Femur (tissue), 1 donor: ENCODE results near the gene ZSWIM5.
A peak's percentile ranks its signal among the peaks of the same experiment; 100 is the strongest.
"Not testable (repeated sequence)": the region's sequence is repeated elsewhere in the genome, so short reads cannot be mapped to it uniquely, and the experiment has no call there.

Experiments used
- DNase-seq: peaks from one replicate; pipeline ENCODE4 v3.0.0-alpha.2; 2017

The ZSWIM5 gene

DNA sequence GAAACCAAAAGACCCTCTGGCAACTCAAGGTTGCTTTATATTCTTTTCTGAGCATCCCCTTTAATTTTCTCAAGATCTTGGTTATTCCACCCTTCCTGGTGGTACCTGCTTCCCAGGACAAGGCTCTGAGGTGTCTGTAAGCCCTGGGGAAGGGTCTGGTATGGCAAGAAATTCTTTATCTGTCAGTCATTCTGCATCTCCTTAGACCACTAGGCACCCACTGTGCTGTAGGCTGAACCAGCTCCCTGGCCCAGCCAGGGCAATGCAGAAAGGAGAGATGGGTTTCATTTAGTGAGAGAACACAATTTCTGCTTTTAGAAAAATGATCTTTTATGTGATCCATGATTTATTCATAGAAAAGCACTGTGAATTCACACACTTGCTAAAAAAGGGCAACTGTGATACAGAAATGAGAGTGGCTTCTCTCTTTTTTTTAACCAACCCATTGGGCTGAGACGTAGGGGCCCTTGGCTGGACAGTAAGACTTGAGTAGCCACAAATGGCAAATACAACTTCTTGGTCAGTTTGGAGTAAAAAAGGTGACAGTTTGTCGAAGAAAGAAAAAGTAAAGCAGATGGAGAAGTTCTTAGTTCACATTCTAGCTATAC, 190.2 kb downstream of the ZSWIM5 start:
- DNase-seq: no peak

DNA sequence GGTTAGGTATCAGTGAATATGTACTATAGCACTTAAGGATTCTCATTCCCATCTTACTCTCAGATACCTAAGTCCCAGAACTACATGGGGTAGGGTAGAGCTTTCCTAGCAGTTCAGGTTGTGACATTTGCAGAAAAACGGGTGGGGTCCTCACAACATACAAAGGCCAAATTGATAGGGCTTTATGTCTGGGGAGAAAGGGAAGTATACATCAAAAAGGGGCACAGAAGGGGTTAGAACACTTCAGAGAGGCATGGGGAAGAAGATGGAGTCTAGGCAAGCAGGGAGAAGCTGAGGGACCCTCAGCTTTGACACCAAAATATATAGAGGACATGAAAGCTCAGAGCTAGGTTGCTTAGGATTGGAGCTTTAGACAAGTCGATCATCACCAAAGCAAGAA, 190.7 kb downstream of the ZSWIM5 start:
- no peak for DNase-seq

DNA sequence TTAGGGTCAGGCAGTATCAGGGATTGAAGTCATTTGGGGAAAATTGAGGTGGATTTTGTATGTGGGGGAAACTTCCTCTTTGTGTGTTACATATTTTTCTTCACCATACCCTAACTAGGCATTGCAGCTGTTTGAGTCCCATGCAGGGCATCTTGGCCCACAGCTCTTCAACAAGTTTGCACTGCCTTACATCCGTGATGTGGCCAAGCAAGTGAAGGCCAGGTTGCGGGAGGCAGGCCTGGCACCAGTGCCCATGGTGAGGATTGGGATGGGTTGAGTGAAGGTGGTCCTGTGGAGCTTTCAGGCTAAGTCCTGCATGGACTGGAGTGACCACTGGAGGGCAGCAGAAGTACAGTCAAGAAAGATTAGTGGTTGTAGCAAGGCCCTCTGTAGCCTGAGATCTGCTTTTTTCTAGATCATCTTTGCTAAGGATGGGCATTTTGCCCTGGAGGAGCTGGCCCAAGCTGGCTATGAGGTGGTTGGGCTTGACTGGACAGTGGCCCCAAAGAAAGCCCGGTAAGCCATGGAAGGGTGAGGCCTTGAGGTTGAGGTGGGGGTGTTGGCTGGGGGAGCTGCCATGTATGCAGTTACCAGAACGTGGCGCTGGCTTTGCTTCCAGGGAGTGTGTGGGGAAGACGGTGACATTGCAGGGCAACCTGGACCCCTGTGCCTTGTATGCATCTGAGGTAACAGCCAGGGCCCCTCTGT, 191.9 kb downstream of the ZSWIM5 start:
- peak; percentile 87 for DNase-seq

DNA sequence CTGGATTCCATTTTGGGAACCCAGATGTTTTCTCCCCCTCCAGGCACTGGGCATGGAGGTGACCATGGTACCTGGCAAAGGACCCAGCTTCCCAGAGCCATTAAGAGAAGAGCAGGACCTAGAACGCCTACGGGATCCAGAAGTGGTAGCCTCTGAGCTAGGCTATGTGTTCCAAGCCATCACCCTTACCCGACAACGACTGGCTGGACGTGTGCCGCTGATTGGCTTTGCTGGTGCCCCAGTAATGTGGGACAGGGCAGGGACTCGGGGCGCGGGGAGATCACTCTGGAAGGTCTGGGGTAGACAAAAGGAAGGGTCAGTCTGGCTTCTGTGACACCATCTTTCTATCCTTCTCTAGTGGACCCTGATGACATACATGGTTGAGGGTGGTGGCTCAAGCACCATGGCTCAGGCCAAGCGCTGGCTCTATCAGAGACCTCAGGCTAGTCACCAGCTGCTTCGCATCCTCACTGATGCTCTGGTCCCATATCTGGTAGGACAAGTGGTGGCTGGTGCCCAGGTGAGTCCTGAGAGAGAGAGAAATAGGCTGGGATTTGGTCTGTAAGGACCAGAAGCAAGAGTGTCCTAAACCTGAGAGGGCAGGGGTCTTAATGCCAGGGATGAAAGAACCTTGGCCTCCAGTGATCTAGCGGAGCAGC, 192.7 kb downstream of the ZSWIM5 start:
- no peak for DNase-seq

DNA sequence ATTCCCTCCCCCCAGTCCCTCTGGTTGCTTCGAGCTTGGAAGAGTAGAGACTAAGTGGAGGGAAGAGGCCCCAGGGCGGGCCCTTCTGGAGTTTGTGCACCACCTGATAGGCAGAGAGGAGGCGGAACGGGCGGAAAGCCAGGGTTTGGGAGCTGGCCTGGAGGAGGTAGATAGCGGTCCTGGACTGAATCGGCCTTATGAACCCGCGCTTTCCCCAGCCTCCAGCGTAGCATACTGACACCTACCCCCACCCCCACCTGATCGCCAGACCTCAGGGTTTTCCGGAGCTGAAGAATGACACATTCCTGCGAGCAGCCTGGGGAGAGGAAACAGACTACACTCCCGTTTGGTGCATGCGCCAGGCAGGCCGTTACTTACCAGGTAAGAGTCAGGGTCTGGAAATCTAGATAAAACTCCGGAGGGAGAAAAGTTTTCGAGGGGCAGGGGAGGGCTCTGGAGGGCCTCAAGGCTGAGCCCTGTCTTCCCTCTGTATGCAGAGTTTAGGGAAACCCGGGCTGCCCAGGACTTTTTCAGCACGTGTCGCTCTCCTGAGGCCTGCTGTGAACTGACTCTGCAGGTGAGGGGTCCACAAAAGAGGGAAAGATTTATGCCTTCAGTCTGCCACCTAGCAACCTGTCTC, 193.6 kb downstream of the ZSWIM5 start:
- DNase-seq: peak; percentile 83

DNA sequence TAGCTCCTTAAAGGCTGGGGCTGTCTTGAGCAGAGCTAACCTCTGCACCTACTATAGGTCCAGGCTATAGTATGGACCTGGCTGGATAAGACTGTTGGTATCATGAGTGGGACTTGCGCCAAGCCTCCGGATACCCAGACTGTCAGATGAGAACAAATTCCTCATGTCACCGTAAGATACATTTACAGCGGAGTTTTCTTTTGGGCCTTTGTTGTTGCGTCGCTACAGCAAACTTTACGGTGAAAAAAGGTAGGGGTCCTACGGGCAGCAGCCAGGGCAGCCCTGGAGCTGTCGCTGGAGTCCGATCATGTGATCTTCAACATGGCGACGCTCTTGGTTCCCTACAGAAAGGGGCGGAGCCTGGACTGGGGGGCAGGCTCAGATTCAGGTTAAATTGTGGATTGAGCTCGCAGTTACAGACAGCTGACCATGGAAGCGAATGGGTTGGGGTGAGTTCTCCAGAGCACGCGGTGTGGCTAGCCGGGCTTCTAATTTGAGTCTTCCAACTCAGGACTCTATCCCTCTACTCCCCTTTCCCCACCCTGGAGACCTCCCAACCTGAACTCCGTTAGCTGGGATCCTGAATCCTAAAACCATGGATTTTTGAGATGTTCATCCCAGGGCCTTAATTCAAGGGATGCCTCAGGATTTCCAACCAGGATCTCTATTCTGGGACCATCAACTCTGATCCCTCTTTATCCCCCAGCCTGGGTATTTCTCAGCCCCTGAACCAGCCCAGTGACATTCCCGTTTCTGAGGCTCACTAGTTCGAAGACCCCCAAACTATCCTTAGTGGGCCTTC, 194.4 kb downstream of the ZSWIM5 start, which contains the start of gene UROD:
Gene UROD, plus strand, starts transcription at position 418 of the 802 bp plus-strand sequence. Its CDS starts 12 bp downstream, at position 430.
- peak; percentile 96 for DNase-seq

DNA sequence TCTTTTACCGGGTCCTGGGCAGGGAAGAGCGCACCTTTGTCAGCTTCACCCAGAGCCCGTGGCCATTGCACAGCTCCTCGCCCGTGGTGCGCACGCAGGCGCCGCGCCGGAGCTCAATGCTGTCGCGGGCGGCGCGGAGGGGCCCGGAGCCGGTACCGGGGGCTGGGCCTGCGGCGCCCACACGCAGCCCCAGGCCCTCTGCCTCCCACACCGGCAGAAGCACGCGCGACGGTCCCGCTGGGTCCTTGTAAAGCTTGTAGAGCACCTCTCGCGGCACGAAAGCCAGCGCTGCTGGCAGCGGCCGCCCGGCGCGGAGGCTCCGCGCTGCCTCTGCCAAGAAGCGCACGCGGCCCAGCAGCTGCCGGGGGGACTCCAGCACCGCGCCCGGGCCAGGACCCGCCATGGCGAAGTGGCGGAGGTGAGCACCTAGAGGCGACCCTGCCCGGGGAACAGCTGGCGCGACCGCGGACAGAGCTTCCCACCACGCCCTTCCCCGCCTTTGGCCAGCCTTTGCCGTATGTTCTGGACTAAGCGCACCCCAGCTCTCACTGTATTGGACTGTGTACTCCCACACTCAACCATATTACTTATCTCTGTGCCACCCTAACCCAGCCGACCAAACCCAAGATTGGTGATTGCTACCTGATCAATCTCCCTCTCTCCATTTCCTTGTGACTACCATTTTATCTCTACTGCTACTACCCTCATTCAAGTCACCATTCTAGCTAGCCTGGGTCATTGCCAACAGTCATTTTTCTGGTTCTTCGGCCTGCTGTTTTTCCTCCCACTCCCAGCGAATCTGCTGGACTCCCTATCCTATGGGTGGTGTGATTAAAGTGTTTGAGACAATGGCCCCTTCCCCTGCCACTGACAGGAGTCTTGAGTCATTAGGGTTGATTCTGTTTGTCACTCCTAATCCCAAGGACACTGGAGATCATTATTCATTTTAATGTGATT, 195.3 kb downstream of the ZSWIM5 start, which contains the start of gene HECTD3:
Gene HECTD3, minus strand, starts transcription at position 470 of the 957 bp plus-strand sequence. Its CDS starts 67 bp downstream, at position 403.
- peak; percentile 89 for DNase-seq

DNA sequence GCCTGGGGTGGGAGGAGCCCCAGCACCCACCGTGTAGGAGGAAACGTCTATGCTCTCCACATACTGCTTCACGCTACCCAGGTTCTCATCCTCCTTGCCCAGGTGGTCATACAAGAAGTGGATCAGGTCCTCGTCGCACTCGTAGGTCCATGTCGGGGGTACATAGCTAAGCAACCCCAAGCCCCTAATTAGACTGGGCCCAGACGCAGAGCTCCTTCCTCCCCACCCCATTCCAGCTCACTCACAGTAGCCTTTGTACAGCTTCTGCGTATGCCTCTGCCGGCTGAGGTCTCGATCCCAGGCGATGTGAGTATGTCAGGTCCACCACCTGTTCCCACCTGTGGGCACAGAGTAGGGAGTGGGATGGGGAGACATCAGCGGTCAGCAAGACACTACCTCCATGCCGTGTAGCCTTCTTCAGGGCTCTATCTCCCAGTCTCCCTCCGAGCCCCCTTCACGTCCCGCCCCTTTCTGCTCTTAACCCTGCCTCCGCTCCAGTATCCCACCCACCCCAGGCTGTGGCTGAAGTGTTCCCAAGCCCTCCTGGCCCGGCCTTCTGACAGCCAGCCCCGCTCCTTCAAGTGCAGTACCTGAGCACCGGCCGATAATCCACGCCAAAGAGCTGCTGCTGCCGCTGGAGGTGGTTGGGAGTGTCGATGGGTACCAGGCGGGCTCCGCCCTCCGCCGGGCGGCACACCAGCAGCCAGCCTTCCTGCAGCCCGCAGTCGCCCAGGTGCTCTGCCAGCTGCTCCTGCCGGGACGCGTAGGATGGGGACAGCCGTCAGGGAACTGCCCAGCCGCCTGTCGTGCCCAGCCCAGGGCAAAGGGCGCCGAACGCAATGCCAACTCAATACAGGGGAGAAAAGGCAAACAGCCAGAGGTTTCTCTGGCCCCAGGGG, 196.2 kb downstream of the ZSWIM5 start:
- DNase-seq: no peak

DNA sequence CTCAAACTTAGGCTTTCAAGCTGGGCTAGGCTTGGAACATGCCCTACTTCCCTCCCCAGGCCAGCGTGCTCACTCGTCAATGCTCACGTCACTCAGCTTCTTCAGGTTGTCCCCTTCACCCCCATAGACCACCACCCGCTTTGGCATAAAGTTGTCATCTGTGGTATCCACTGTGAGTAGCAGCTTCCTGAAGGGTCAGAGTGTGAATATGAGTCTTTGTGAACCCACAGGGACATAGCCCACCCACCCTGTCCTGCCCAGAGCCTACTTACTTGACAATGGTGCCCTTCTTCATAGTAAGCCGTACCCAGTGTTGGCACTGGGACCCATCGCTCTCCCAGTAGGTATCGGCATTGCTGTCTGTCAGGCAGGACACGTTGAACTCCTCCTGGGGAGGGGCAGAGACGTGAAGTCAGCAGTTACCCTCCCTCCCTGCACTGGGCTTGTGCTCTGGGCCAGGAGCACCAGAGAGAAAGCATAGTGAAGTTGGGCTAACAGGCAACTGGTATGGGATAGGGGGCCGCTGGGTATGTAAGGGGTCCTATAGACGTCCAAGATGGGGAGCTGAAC, 197.0 kb downstream of the ZSWIM5 start:
- DNase-seq: no peak

DNA sequence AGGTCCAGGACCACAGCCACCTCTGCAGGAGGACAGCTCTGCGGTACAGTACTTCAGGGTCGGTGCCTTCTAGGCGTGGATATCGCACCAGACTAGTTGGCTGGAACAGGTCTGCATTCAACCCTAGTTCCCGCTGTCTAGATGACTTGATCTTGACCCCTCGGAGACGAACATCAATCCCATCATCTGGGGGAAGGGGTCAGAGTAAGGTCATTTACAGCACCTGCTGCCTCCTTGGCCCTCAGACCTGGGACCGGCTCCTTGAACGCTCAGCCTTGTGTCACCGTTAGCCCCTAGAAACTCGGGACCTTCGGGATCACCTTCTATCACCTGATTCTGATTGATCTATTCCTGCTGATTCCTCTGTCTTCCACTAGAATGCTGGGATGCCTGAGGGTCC, 197.9 kb downstream of the ZSWIM5 start:
- DNase-seq: no peak

DNA sequence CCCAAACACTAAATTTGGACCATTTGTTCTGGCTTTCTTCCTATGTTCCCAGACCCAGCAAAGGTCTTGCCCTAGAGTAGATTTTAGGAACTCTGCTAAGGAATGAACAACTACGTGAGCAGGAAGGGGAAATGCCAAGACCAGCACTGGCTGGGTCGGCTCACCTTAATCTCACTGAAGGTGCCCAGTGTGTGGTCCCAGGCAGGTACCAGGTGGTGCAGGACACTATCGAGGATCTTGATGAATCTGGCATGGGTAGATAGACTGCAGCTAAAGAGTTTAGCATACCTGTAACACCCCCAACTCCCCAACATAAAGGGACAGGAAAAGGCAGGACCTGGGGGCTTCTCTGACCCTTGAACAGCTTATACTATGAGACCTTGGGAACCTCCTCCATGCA, 198.3 kb downstream of the ZSWIM5 start:
- no peak for DNase-seq

DNA sequence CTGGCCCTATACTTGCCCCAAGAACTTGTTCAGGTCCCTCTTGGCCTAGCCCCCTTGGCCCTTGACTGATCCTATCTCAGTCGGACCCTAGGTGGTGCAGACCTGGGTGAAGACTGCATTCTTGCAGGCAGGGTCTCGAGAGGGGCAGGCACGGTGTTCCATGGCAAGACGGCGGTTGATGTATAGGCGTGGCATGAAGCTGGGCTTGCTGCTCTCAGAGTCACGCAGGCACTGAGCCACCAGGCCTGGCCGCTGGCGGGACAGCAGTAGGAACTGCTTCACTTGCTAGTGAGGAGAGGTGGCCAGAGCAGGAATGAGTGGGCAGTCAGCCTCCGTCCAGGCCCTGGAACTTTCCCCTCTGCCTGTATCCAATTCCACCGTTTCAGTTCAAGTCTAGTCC, 199.1 kb downstream of the ZSWIM5 start:
- DNase-seq: no peak

DNA sequence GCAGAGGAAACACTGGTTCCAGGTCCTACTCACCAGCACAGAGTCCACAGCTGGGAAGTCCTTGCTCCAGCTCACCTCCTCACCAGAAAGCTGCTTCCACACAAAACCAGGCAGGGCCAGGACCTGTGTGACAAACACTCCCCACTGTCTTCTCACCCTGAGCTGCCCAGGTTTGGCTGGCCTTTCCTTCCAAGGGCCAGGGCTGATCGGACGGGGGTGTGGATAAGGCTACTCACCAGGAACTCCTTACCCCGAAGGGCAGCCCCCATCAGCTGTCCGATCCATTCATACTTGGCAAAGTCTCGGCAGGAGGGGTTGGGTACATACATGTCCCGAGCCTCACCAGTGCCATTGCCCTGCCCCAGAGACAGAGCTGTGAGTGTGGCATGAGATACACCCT, 200.6 kb downstream of the ZSWIM5 start:
- no peak for DNase-seq

DNA sequence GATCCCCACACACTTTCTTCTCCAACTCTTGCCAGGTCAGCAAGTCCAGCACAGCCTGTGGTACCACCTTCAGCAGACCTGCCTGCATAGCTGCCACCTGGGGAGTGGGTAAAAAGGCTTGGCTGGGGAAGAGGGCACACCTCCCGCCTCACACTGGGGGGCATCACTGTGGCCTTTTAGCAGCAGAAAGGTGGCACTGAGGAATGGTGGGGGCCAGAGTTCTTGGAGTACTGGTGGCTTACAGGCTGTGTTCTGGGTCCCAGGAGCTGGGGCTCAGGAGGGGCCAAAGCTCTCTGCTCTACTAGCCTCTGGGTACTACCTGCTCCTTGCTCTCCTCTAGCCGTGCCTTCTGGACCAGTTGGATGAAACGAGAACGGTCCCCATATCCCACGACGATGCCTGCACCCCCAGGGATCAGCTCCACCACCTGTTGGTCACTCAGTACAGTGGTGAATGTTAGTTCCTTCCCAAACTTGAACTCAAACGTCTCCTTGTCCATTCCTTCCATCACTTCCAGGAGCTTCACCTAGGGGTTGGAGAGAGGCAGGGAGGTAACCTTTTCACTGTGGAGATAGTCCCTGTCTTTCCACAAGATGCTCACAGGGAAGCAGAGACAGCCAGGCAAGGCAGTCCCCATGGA, 202.0 kb downstream of the ZSWIM5 start:
- no peak for DNase-seq

DNA sequence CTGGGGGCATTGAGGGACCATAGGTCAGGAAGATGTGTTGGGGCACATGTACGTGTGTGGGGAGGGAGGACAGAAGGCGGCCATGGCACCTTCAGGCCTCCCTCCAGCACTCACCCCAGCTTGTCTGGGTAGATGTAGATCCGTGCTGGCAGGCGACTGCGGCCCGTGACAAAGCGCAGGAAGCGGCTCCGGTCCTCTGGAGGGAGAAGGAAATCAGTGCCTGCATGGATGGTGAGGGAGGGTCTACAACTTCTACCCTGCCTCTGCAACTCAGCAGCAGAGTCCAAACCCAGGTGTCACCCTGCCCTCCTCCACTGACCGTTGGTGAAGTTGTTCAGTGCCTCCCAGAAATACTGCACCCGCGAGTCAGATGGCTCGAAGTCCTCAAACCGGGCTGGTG, 202.7 kb downstream of the ZSWIM5 start:
- no peak for DNase-seq

DNA sequence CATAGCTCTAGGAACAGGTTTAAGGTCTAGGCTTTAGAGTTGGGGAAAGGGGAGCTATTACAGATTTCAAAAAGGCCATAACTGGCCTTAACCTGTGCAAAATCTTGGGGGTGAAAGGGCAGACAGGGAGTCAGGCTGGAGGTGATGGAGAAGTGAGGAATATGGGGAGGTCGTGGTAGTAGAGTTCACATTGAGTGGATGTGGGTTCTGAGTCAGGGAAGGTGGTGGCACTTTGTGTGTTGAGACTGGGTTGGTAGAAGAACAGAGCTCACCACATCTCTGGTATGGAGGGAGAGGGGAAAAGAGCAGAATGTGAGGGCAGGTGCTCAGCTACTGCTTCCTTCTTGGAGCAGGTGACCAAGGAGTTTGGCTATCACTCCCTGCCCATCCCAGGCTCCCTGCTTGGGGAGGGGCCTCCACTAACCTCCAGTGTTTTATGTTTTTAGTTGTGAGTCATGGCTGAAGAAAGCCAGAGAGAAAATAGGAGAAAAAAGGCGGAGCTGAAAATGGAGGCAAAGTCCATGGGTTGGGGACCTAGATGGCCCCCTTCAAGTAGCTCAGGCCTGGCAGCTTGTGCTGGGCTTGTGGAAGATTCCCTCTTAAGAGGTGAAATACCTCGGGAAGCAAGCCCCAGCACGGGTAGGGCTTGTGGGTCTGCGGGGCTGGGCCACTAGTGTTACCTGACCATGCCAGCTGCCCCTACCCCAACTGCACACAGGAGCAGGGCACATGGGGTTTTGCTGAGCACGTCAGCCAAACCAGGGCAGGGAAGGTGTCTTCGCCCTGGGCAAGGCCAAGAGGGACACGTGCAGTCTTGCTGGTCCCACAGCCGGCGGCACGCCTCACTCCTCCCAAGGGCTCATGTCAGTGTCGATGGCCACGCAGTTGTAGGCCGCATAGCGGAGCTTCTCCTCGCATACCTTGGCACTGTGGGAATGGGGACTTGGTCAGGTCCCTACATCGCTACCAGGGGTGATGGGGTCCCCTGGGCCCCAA, 203.5 kb downstream of the ZSWIM5 start:
- DNase-seq: no peak

DNA sequence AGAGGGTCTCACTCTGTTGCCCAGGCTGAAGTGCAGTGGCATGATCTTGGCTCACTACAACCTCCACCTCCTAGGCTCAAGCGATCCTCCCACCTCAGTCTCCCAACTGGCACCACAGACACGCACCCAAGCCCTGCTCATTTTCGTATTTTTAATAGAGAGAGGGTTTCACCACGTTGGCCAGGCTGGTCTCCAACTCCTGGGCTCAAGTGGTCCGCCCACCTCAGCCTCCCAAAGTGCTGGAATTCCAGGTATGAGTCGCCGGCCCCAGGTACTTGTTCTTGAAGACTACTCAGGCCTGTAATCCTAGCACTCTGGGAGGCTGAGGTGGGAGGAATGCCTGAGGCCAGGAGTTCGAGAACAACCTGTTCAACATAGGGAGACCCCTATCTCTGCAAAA, 204.8 kb downstream of the ZSWIM5 start:
- DNase-seq: not testable (repeated sequence)

DNA sequence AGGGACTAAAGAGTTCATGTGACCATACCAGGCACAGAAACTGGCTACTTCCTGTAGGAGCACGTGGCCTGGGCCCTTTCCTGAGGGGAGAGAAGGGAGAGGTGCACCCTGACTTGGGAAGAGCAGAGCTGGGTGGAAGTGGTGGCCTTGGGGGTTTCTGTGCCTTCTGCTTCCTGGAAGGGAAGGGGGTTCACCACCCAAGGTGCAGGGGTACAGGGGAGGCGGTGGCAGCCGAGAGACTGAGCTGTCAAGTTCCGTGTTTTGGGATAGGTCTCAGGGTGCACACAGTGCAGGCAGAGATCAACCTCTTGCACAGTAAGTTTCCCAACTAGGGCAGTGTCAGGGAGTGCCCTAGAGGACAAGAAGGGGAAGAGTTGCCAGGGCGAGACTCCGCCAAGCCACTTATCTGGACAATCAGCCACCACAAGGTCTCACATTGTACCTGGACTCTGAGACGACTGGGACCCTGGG, 205.4 kb downstream of the ZSWIM5 start:
- no peak for DNase-seq
